Ovary (tissue), 9 donors: ENCODE results near the gene DNAH6. TPM values are rescaled to one million over a fixed set of nuclear protein-coding genes. Genes with fewer than 3 reads are reported as not detected.

Source experiments
- DNase-seq, 5 donors: peaks; one replicate each; pipeline ENCODE4 v3.0.0-alpha.2; 2019 to 2020
- H3K27ac ChIP-seq, 2 donors: fragments of 200-600 bp; one replicate each; pipeline versions ENCODE4 v1.5.1 to v1.8.0; 2019 to 2022
- H3K27me3 ChIP-seq: fragments of 200-600 bp; one replicate; pipeline ENCODE4 v1.8.0; 2022
- H3K36me3 ChIP-seq: fragments of 200-600 bp; sonication (generic); one replicate; pipeline ENCODE4 v1.5.1; 2019
- H3K4me1 ChIP-seq: one replicate; pipeline ENCODE4 v1.8.1; 2013; ENCODE audit warnings: mild to moderate bottlenecking, moderate library complexity; ENCODE audit not compliant: insufficient read depth
- H3K4me3 ChIP-seq: fragments of 200-600 bp; sonication (generic); one replicate; pipeline ENCODE4 v1.5.1; 2017
- H3K9me3 ChIP-seq, 2 donors: fragments of 200-600 bp in 1 of 2; sonication (generic) in 1 of 2; one replicate each; pipeline versions ENCODE4 v1.5.1 to v1.8.1; 2013 to 2019; ENCODE audit warnings: mild to moderate bottlenecking in 1 of 2, moderate library complexity in 1 of 2
- EP300 ChIP-seq: sonication (generic); formaldehyde crosslinking; IDR thresholded peaks from one replicate; pipeline ENCODE4 v1.6.1; 2017; ENCODE audit warnings: antibody characterized with exemption
- POLR2A ChIP-seq: fragments of 450-650 bp; IDR thresholded peaks from one replicate; pipeline ENCODE4 v1.6.1; 2017; ENCODE audit warnings: antibody characterized with exemption, mild to moderate bottlenecking, moderate library complexity
- WGBS, 3 donors: extraction: QIAGEN DNeasy Blood & Tissue Kit in 1 of 3; methylation state at CpG; one replicate each; pipeline versions ENCODE4 v1.1.5 to v1.1.7; 2013 to 2017; 5-methylcytosine and 5-hydroxymethylcytosine counted together
- intact Hi-C, 4 donors: fragments of 100-400 bp; cut with DNase I; formaldehyde crosslinking; loops; one replicate each; pipeline versions ENCODE4 v1.11.0 to v1.15.1; 2022 to 2023
- polyA plus RNA-seq, 2 donors: library from polyadenylated mRNA; stranded (reverse); fragments of 200-250 nt in 1 of 2; fragments of 350-450 nt in 1 of 2; fragmentation: Illumina TruSeq in 1 of 2; extraction: RNeasy Lipid Tissue Mini Kit (QIAGEN cat#74804) in 1 of 2; gene quantifications; one replicate each; pipeline ENCODE4 v1.2.3, GENCODE V29; 2013 to 2014
- total RNA-seq, 7 donors: library from RNA; depleted of rRNA in 2 of 7; stranded (reverse); fragments of >200 nt in 2 of 7; fragmentation: NEBNext Ultra II Directional in 3 of 7; extraction: Animal tissue kit (Norgen Biotek cat#: 25700) in 3 of 7; gene quantifications; one replicate each; pipeline versions ENCODE4 v1.1.0 to v1.2.4, GENCODE V29; 2016 to 2023
- TF ChIP-seq, protein P1 (sequence below), 3 donors: fragments of 450-650 bp in 2 of 3; fragments of 200-600 bp in 1 of 3; IDR thresholded peaks; one replicate each; pipeline versions ENCODE4 v1.5.1 to v1.8.0; 2016 to 2022; ENCODE audit warnings: antibody characterized with exemption in 3 of 3, mild to moderate bottlenecking in 1 of 3
- donor health status: DM: no; HTN: no; CAD: no; lungs with moderate emphysema.
- donor health status: DM: no; HTN: no; CAD: no.
- donor health status: Bipolar disorder and iron deficiency.
- donor health status: DM: yes; HTN: yes; CAD: no.
- donor health status: DM: no; HTN: no; CAD: no.
- donor health status: DM: yes; HTN: yes; CAD: no.

Gene DNAH6
- total and polyA plus RNA-seq, 9 donors: 0.42 to 14.0 (median 2.4) TPM

DNA sequence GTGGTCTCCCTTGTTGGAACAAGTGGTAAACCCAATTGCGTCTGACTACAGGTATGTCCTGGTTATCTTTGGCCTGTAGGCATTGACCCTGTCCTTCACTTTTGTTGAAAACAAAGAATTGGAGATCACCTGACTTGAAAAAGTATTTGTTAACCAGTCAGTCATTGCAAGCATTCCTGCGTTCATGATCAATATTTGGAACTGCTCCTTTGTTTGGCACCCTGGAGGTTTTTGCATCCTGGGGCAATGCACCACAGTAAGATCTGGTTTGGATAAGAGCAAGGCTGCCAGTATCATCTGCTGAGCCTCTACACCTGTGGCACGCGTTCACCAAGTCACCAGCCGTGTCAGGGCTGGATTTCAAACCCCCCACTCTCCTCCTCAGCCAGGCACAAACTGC, 115.7 kb downstream of the DNAH6 start:
- intact Hi-C loops: loop anchor here in 3 of 4 donors (2.0 to 10.0 kb wide), 3 partner anchors 135 to 137 kb away; no protein-coding TSS in a partner anchor
- DNase-seq: no peak

DNA sequence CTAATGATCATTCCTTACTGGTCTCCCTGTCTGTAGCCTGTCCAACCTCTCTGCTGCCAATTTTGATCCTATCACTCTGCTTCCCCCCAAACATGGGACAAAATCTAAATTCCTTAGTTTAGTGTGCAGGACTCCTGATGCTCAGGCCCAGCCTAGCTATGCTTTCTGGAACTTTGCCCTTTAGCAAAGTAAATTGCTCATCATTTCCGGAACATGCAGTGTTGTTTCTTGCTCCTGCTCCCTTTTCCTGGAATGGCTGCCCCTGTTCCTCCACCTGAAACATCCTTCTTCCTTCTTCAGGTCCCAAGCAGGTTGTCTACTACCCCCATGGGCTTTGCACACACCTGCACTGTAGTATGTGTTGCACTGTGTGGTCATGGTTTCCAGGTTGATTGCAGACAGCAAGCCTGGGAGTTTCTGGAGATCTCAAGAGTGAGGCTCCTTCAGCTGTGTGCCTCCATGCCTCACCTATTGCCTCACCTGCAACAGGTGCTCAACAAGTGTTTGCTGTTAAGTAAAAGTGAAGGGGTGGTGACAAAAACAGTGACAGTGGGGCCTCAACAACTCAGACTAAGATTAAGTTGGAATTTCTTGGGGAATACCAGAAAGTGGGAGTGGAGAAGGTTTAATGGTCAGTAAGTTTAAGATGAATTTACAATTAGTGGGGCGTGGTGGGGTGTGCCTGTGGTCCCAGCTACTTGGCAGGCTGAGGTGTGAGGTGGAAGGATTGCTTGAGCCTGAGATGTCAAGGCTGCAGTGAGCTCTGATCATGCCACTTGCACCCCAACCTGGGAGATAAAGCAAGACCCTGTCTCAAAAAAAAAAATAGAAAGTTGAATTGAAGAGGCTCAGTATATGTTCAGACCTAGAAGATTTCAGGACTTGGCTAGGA, 120.0 kb downstream of the DNAH6 start:
- Histone ChIP-seq H3K9me3 (no peaks in the 10 kb centered on the region), H3K36me3 (no peaks in the 10 kb centered on the region), H3K27me3 (no peaks in the 10 kb centered on the region), H3K4me1 (no peaks in the 10 kb centered on the region), H3K4me3 (no peak overlapping the region), H3K27ac (no peak overlapping the region)
- intact Hi-C loops: loop anchor here in 1 of 4 donors (10.0 kb wide), 1 partner anchor 142 kb away; no protein-coding TSS in a partner anchor
- TF ChIP-seq POLR2A (no peak), EP300 (no peak)
- TF ChIP-seq, protein P1, sequence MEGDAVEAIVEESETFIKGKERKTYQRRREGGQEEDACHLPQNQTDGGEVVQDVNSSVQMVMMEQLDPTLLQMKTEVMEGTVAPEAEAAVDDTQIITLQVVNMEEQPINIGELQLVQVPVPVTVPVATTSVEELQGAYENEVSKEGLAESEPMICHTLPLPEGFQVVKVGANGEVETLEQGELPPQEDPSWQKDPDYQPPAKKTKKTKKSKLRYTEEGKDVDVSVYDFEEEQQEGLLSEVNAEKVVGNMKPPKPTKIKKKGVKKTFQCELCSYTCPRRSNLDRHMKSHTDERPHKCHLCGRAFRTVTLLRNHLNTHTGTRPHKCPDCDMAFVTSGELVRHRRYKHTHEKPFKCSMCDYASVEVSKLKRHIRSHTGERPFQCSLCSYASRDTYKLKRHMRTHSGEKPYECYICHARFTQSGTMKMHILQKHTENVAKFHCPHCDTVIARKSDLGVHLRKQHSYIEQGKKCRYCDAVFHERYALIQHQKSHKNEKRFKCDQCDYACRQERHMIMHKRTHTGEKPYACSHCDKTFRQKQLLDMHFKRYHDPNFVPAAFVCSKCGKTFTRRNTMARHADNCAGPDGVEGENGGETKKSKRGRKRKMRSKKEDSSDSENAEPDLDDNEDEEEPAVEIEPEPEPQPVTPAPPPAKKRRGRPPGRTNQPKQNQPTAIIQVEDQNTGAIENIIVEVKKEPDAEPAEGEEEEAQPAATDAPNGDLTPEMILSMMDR (IDR thresholded peaks at IDR 0.05): no peak
- WGBS, 3 donors: 77 to 93% (median 89%) methylated on average over 2 of the region's 2 CpGs
- DNase-seq: no peak

More for the DNA sequence above, 115.7 kb downstream of the DNAH6 start:
- Histone ChIP-seq H3K27me3 (no peaks in the 10 kb centered on the region), H3K36me3 (no peaks in the 10 kb centered on the region), H3K4me1 (peaks cover 1% of the 10 kb centered on the region), H3K4me3 (no peak overlapping the region), H3K9me3 (no peaks in the 10 kb centered on the region), H3K27ac (no peak overlapping the region)
- TF ChIP-seq, protein P1 (IDR thresholded peaks at IDR 0.05): no peak
- TF ChIP-seq EP300 (no peak), POLR2A (no peak)
- WGBS, 3 donors: 87 to 95% (median 93%) methylated on average over 5 of the region's 5 CpGs

DNA sequence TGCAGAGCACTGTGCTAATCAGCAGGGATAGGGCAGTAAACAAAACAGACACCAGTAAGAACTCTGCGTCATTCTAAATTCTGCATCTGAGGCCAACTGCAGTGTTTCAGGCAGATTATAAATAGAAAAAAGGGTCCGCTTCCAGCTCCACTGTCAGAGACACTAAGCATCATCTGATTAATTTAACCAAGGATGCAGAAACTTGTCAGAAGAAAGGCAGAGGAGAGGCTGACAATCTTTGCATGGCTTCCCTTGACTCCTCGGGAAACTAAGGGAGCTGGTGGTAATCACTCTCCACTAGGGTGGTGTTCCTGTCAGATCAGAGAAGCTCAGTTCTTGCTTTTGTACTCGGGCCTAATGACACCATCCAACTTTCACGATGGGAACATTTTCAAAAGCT, 123.5 kb downstream of the DNAH6 start:
- intact Hi-C loops: loop anchor here in 1 of 4 donors (10.0 kb wide), 1 partner anchor 145 kb away; no protein-coding TSS in a partner anchor

DNA sequence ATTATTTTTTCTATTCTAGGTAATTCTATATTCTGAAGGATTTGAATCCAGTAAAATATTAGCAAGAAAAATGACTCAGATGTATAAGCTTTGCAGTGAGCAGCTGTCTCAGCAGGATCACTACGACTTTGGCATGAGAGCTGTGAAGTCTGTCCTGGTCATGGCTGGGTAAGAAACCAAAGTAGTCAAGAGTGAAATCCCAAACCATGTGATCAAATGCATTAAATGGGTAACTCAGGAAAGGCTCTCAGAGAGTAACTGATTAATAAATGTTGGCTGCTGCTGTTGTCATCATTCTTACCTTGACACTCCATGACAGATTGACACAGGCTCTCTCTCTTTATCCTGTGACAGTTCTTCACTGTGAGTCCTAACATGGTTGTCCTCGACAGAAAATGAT, 124.1 kb downstream of the DNAH6 start:
- intact Hi-C loops: no loop called here
- Histone ChIP-seq H3K4me1 (no peaks in the 10 kb centered on the region), H3K4me3 (no peak overlapping the region), H3K27me3 (no peaks in the 10 kb centered on the region), H3K9me3 (no peaks in the 10 kb centered on the region), H3K36me3 (no peaks in the 10 kb centered on the region), H3K27ac (no peak overlapping the region)
- no peak for DNase-seq
- TF ChIP-seq POLR2A (no peak), EP300 (no peak)
- TF ChIP-seq, protein P1 (IDR thresholded peaks at IDR 0.05): no peak
- 83 to 88% (median 88%) methylated on average over 2 of the region's 2 CpGs for WGBS, 3 donors

More for the DNA sequence above, 123.5 kb downstream of the DNAH6 start:
- no peaks in the 10 kb centered on the region for H3K9me3 ChIP-seq
- H3K4me1 ChIP-seq: no peaks in the 10 kb centered on the region
- no peak overlapping the region for H3K27ac ChIP-seq
- no peaks in the 10 kb centered on the region for H3K36me3 ChIP-seq
- no peaks in the 10 kb centered on the region for H3K27me3 ChIP-seq
- DNase-seq: no peak
- 83 to 89% (median 84%) methylated on average over 5 of the region's 5 CpGs for WGBS, 3 donors
- TF ChIP-seq EP300 (no peak), POLR2A (no peak)
- TF ChIP-seq, protein P1 (IDR thresholded peaks at IDR 0.05): no peak
- no peak overlapping the region for H3K4me3 ChIP-seq
